H1 (cell line): ENCODE data around the gene NUP210. TPM values are rescaled to one million over a fixed set of nuclear protein-coding genes. Genes with fewer than 3 reads are reported as not detected.

Experiments used
- CTCF ChIA-PET: fragments of 300-600 bp; sonication (Branson Sonifier 250); formaldehyde crosslinking; loops from one replicate; lab custom pipeline; 2021; ENCODE audit not compliant: partially characterized antibody; lab: Charles Lee
- POLR2A ChIA-PET: fragments of 300-600 bp; sonication (Branson Sonifier 250); formaldehyde crosslinking; loops from one replicate; lab custom pipeline; 2021; ENCODE audit warnings: inconsistent platforms; ENCODE audit not compliant: partially characterized antibody; lab: Charles Lee
- DNase-seq, 2 experiments: peaks; one replicate each; pipeline versions ENCODE4 v3.0.0 to v3.0.0-alpha.2; 2010 to 2022; ENCODE audit warnings: low spot score in 2 of 2, low read depth in 1 of 2, mixed read lengths in 1 of 2
- FAIRE-seq: peaks from 2 replicates; lab custom pipeline; 2011; peaks lifted over from hg19 to GRCh38; lab: Jason Lieb, UNC
- H2AFZ ChIP-seq: 2 replicates; pipeline ENCODE4 v1.8.1; 2012; ENCODE audit warnings: low read length, inconsistent platforms
- H2AK5ac ChIP-seq: 2 replicates; pipeline ENCODE4 v1.6.1; 2013; ENCODE audit warnings: low read depth, low read length
- H2BK120ac ChIP-seq: replicated peaks from 2 replicates; pipeline ENCODE3; 2013; ENCODE audit warnings: low read depth, low read length, inconsistent platforms
- H2BK12ac ChIP-seq: 2 replicates; pipeline ENCODE4 v1.6.1; 2013; ENCODE audit warnings: low read depth, low read length
- H2BK15ac ChIP-seq: 2 replicates; pipeline ENCODE4 v1.6.1; 2013; ENCODE audit warnings: low read length
- H2BK20ac ChIP-seq: 2 replicates; pipeline ENCODE4 v1.6.1; 2013; ENCODE audit warnings: low read length
- H2BK5ac ChIP-seq: 2 replicates; pipeline ENCODE4 v1.6.1; 2013; ENCODE audit warnings: low read depth, low read length
- H3K14ac ChIP-seq: 2 replicates; pipeline ENCODE4 v1.6.1; 2013; ENCODE audit warnings: inconsistent platforms; ENCODE audit not compliant: insufficient read length
- H3K18ac ChIP-seq: 2 replicates; pipeline ENCODE4 v1.6.1; 2013; ENCODE audit warnings: low read length; ENCODE audit errors: extremely low read depth
- H3K23ac ChIP-seq: 2 replicates; pipeline ENCODE4 v1.6.1; 2013; ENCODE audit warnings: inconsistent platforms; ENCODE audit not compliant: insufficient read length
- H3K23me2 ChIP-seq: 2 replicates; pipeline ENCODE4 v1.6.1; 2013; ENCODE audit warnings: low read depth, low read length
- H3K27ac ChIP-seq: 2 replicates; pipeline ENCODE4 v1.6.1; 2011; ENCODE audit warnings: low read depth, low read length, inconsistent platforms
- H3K27me3 ChIP-seq, 4 experiments: replicated peaks in 1 of 4; 1 replicate in 1 of 4; 2 replicates in 3 of 4; pipeline versions ENCODE4 v1.6.1 to v1.8.1; 2011 to 2013; ENCODE audit warnings: low read length in 3 of 4, mild to moderate bottlenecking in 3 of 4, inconsistent platforms in 2 of 4, mixed read lengths in 2 of 4, moderate library complexity in 1 of 4; ENCODE audit not compliant: control insufficient read depth in 3 of 4, insufficient read depth in 3 of 4; ENCODE audit errors: extremely low read depth in 1 of 4
- H3K36me3 ChIP-seq, 4 experiments: 2 replicates each; pipeline versions ENCODE4 v1.6.1 to v1.8.1; 2011 to 2013; ENCODE audit warnings: mild to moderate bottlenecking in 4 of 4, low read length in 3 of 4, moderate library complexity in 2 of 4, control low read depth in 1 of 4, inconsistent platforms in 1 of 4; ENCODE audit not compliant: insufficient read depth in 4 of 4, control insufficient read depth in 2 of 4
- H3K4ac ChIP-seq: replicated peaks from 2 replicates; pipeline ENCODE3; 2013; ENCODE audit warnings: low read length, low read depth, mixed read lengths, inconsistent platforms; ENCODE audit not compliant: insufficient read length
- H3K4me1 ChIP-seq, 4 experiments: replicated peaks in 1 of 4; 1 replicate in 1 of 4; 2 replicates in 3 of 4; pipeline versions ENCODE4 v1.6.1 to v1.8.1; 2011 to 2013; ENCODE audit warnings: low read length in 3 of 4, inconsistent platforms in 2 of 4, mixed read lengths in 1 of 4; ENCODE audit not compliant: insufficient read depth in 4 of 4, control insufficient read depth in 3 of 4
- H3K4me2 ChIP-seq, 2 experiments: 2 replicates each; pipeline versions ENCODE4 v1.6.1 to v1.8.1; 2011 to 2013; ENCODE audit warnings: low read depth in 2 of 2, low read length in 2 of 2, control low read depth in 1 of 2, inconsistent platforms in 1 of 2, mild to moderate bottlenecking in 1 of 2; ENCODE audit not compliant: insufficient read depth in 1 of 2
- H3K4me3 ChIP-seq, 4 experiments: fragments of 200-600, 300-600 bp in 1 of 4; sonication (generic), shearing (Covaris generic), sonication (Bioruptor Twin) in 1 of 4; 2 replicates each; pipeline versions ENCODE4 v1.5.1 to v1.8.1; 2011 to 2016; ENCODE audit warnings: low read length in 4 of 4, low read depth in 3 of 4, control low read depth in 2 of 4, inconsistent platforms in 2 of 4, mild to moderate bottlenecking in 2 of 4, mixed read lengths in 1 of 4, moderate library complexity in 1 of 4; ENCODE audit not compliant: insufficient read depth in 2 of 4; ENCODE audit errors: extremely low read depth in 1 of 4
- H3K56ac ChIP-seq: replicated peaks from 2 replicates; pipeline ENCODE3; 2013; ENCODE audit warnings: low read depth, mild to moderate bottlenecking, mixed read lengths, low read length, inconsistent platforms; ENCODE audit not compliant: insufficient read length
- H3K79me1 ChIP-seq: 2 replicates; pipeline ENCODE4 v1.6.1; 2013; ENCODE audit warnings: low read depth, low read length, control low read depth
- H3K79me2 ChIP-seq, 2 experiments: 2 replicates each; pipeline versions ENCODE4 v1.6.1 to v1.8.1; 2012 to 2013; ENCODE audit warnings: low read length in 2 of 2, mild to moderate bottlenecking in 2 of 2, inconsistent platforms in 1 of 2; ENCODE audit not compliant: insufficient read depth in 2 of 2, control insufficient read depth in 1 of 2
- H3K9ac ChIP-seq, 4 experiments: replicated peaks in 1 of 4; 1 replicate in 1 of 4; 2 replicates in 3 of 4; pipeline versions ENCODE4 v1.6.1 to v1.8.1; 2011 to 2013; ENCODE audit warnings: low read depth in 3 of 4, low read length in 3 of 4, control low read depth in 2 of 4, mild to moderate bottlenecking in 2 of 4, moderate library complexity in 2 of 4, inconsistent platforms in 1 of 4; ENCODE audit errors: extremely low read depth in 1 of 4
- H3K9me3 ChIP-seq, 2 experiments: 2 replicates each; pipeline versions ENCODE4 v1.6.1 to v1.8.1; 2012 to 2013; ENCODE audit warnings: mild to moderate bottlenecking in 2 of 2, moderate library complexity in 2 of 2, control low read depth in 1 of 2, inconsistent platforms in 1 of 2, low read depth in 1 of 2, low read length in 1 of 2, mixed read lengths in 1 of 2; ENCODE audit not compliant: insufficient read depth in 2 of 2
- H4K20me1 ChIP-seq, 2 experiments: replicated peaks in 1 of 2; 2 replicates each; pipeline versions ENCODE3 to v1.8.1; 2011 to 2013; ENCODE audit warnings: inconsistent platforms in 2 of 2, low read length in 2 of 2, mild to moderate bottlenecking in 1 of 2; ENCODE audit not compliant: insufficient read depth in 2 of 2, control insufficient read depth in 1 of 2
- H4K5ac ChIP-seq: 2 replicates; pipeline ENCODE4 v1.6.1; 2013; ENCODE audit warnings: low read length, low read depth, mixed read lengths, inconsistent platforms; ENCODE audit not compliant: insufficient read length
- H4K8ac ChIP-seq: 2 replicates; pipeline ENCODE4 v1.8.0; 2013; ENCODE audit warnings: mild to moderate bottlenecking, moderate library complexity, low read length, inconsistent platforms; ENCODE audit not compliant: insufficient read depth; ENCODE audit errors: extremely low read depth
- H4K91ac ChIP-seq: replicated peaks from 2 replicates; pipeline ENCODE3; 2013; ENCODE audit warnings: low read length, mixed read lengths, inconsistent platforms; ENCODE audit not compliant: insufficient read length
- WGBS, 2 experiments: shearing (Covaris generic) in 1 of 2; methylation state at CpG; one replicate each; pipeline versions ENCODE4 v1.1.6 to v1.1.7; 2013 to 2015; ENCODE audit warnings: low lambda C conversion rate in 2 of 2, mixed read lengths in 2 of 2, inconsistent platforms in 1 of 2, low coverage in 1 of 2, missing lambda C conversion rate in 1 of 2; ENCODE audit not compliant: insufficient replicate concordance in 2 of 2, insufficient coverage in 1 of 2, insufficient read length in 1 of 2; ENCODE audit errors: extremely low coverage in 1 of 2, missing lambda C conversion rate in 1 of 2; 5-methylcytosine and 5-hydroxymethylcytosine counted together
- polyA plus RNA-seq, 7 experiments: library from polyadenylated mRNA; depleted of rRNA in 3 of 7; stranded (reverse) in 5 of 7; unstranded in 2 of 7; fragments of >200 nt in 5 of 7; fragments of 200-250 nt in 2 of 7; gene quantifications; 1 replicate in 5 of 7; 2 replicates in 1 of 7; 4 replicates in 1 of 7; pipeline versions ENCODE4 v1.2.1 to v1.2.3, GENCODE V29; 2011 to 2013; ENCODE audit warnings: missing spikeins in 2 of 7, mixed read lengths in 2 of 7
- total RNA-seq: library from RNA; stranded (reverse); fragmentation: NEBNext Ultra II Directional; extraction: Animal tissue kit (Norgen Biotek cat#: 25700); gene quantifications from 2 replicates; pipeline ENCODE4 v1.2.1, GENCODE V29; 2021

Gene NUP210
- total and polyA plus RNA-seq, 2 of the 8 experiments (the other 6 are each of a cell fraction or from before 2014, with no cell fraction given): 51.0 to 53.7 TPM

DNA sequence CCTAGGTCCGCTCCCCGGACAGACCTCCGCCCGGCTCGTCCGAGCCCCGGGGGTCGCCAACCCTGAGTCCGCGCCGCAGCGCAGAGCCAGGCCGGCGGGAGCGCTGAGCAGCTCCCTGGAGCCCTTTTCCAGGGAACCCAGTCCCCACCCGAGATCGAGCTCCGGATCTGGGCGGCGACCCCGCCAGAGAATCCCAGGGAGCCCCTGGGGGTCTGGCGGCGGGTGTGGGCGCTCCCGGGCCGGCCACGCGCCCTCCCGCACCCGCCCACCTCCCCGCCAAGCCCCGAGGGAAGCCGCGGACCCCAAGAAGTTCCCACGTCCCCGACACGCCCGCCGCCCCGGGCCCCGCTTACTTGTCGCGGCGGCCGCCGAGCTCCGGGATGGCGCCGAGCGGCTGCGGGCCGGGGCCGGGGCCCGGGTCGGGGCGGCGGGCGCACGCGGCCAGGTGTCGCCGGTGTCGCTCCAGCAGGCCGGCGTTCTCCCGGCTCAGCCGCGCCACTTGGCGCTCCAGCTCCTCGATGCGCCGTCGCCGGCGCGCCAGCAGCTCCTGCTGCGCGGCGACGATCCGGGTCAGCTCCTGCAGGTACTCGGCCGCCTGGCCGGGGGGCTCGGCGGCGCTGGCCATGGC lies 137.7 kb downstream of the NUP210 start:
- Histone ChIP-seq H2BK20ac (no peak overlapping the region), H4K5ac (no peak overlapping the region), H3K36me3 (no peaks in the 10 kb centered on the region), H2AFZ (no peak overlapping the region), H4K20me1 (peaks cover 0 to 5% of the 10 kb centered on the region in 2 experiments), H3K79me2 (no peaks in the 10 kb centered on the region), H3K9me3 (peaks cover 4 to 13% of the 10 kb centered on the region in 2 experiments), H4K91ac (no peak overlapping the region), H3K4me1 (peaks cover 0 to 11% (median 6%) of the 10 kb centered on the region in 4 experiments; a peak in 5 of 7 replicates), H3K27ac (no peak overlapping the region), H3K9ac (peak overlapping the region in 1 of 4 experiments; percentile 36; a peak in 1 of 7 replicates), H3K23me2 (peaks cover 10% of the 10 kb centered on the region; the same call in 1 of the 2 replicates), H3K14ac (no peak overlapping the region), H2BK12ac (no peak overlapping the region), H2BK5ac (no peak overlapping the region), H3K4me3 (peak overlapping the region; percentile 38 to 67 (median 48)), H3K4me2 (peak overlapping the region; percentile 72 to 96), H4K8ac (no peak overlapping the region), H3K18ac (no peak overlapping the region; the same call in 1 of the 2 replicates), H2AK5ac (no peak overlapping the region), H3K23ac (no peak overlapping the region), H3K4ac (no peak overlapping the region), H3K79me1 (no peaks in the 10 kb centered on the region), H3K56ac (no peak overlapping the region), H2BK120ac (no peak overlapping the region), H2BK15ac (no peak overlapping the region), H3K27me3 (peaks cover 7 to 26% (median 19%) of the 10 kb centered on the region in 4 experiments)
- 2% methylated on average over 47 of the region's 87 CpGs; no CpG with 5 or more reads in 1 of the 2 experiments for WGBS, 2 experiments
- ChIA-PET POLR2A (interaction anchor here (1.4 kb wide), 1 partner anchor 180 kb away, joined by 3 read pairs; no protein-coding TSS in a partner anchor), CTCF (interaction anchor here (0.7 to 3.2 kb wide), 23 partner anchors 8 to 288 kb away, joined by 3 to 18 read pairs (median 6); no protein-coding TSS in a partner anchor)
- no peak for FAIRE-seq
- DNase-seq: peak in 1 of 2 experiments; percentile 65
